ENCODE measurements around the gene CSAD. TPM values are rescaled to one million over a fixed set of nuclear protein-coding genes. Genes with fewer than 3 reads are reported as not detected.

CSAD gene
- total and polyA plus RNA-seq, 2 donors (not counting 1 experiment from before 2014, with no cell fraction given), result 57.0 to 64.6 TPM

DNA sequence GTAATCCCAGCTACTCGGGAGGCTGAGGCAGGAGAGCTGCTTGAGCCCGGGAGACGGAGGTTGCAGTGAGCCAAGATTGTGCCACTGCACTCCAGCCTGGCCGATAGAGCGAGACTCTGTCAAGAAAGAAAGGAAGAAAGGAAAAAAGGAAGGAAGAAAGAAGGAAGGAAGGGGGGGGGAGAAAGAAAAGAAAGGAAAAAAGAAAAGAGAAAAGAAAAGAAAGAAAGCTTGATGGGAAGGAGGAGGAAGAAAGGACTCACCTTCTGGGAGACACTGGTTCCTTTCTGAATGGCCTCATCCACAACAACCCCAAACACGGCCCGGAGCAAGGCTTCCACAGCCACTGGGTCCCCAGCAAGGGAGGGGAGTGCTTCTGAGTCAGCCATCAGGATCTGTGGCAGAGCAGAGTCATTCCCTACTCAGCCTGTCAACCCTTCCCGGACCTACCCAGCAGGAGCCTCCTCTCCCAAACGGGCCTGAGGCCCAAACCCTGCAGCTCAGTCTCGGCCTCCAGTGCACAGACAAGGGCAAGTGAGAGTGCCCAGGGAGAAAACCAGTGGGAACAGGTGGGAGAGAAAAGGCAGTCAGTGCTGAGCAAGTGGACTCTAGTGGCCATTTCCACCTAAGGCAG is 7.5 kb downstream of the CSAD start:
- 98% methylated on average over 7 of the region's 10 CpGs for WGBS (ENCODE audit: insufficient coverage)
- Histone ChIP-seq H4K20me1 (ENCODE audit: control insufficient read depth, insufficient read depth, low read length, poor library complexity, severe bottlenecking) (no peaks in the 10 kb centered on the region), H3K9me3 (ENCODE audit: control extremely low read depth in 1 of 3, control insufficient read depth in 2 of 3, insufficient read depth in 1 of 3, low read length in 2 of 3) (no peaks in the 10 kb centered on the region), H3K79me2 (ENCODE audit: control insufficient read depth, insufficient read depth, low read length) (peaks cover 15% of the 10 kb centered on the region), H3K27ac (ENCODE audit: low read length in 2 of 2) (no peak overlapping the region), H3K36me3 (replicated peaks in 1 of 2; ENCODE audit: control extremely low read depth in 1 of 2, control insufficient read depth in 1 of 2, extremely low read depth in 1 of 2, insufficient read depth in 2 of 2, low read length in 1 of 2) (peaks cover 0 to 3% of the 10 kb centered on the region in 2 experiments), H2AFZ (ENCODE audit: insufficient read depth, low read depth, low read length, poor library complexity, severe bottlenecking) (no peak overlapping the region), H3K4me2 (replicated peaks; ENCODE audit: low read depth, low read length, poor library complexity, severe bottlenecking) (no peak overlapping the region), H3K27me3 (replicated peaks in 1 of 4; ENCODE audit: control extremely low read depth in 1 of 4, control insufficient read depth in 3 of 4, insufficient read depth in 4 of 4, low read length in 3 of 4) (no peaks in the 10 kb centered on the region), H3K4me3 (ENCODE audit: control extremely low read depth in 1 of 5, extremely low read depth in 1 of 5, insufficient read depth in 1 of 5, low read depth in 2 of 5, low read length in 4 of 5) (no peak overlapping the region), H3K9ac (ENCODE audit: low read length) (no peak overlapping the region), H3K4me1 (ENCODE audit: control insufficient read depth in 2 of 2, insufficient read depth in 2 of 2, low read length in 2 of 2) (no peaks in the 10 kb centered on the region)
- H3K27me3 Mint-ChIP-seq, result no peaks in the 10 kb centered on the region
- intact Hi-C loops (cut with micrococcal nuclease), result no loop called here
- ATAC-seq (ENCODE audit: low read depth) (no peak), DNase-seq (no peak)
- ChIA-PET POLR2A (no interaction called here), CTCF (interaction anchor here (2.2 to 2.9 kb wide), 2 partner anchors 13 to 25 kb away, joined by 7 to 12 read pairs; no protein-coding TSS in a partner anchor)
- no peaks in the 10 kb centered on the region for H3K9me3 Mint-ChIP-seq (ENCODE audit: insufficient read depth)
- H3K27ac Mint-ChIP-seq, result no peak overlapping the region
- TF ChIP-seq, protein P1, sequence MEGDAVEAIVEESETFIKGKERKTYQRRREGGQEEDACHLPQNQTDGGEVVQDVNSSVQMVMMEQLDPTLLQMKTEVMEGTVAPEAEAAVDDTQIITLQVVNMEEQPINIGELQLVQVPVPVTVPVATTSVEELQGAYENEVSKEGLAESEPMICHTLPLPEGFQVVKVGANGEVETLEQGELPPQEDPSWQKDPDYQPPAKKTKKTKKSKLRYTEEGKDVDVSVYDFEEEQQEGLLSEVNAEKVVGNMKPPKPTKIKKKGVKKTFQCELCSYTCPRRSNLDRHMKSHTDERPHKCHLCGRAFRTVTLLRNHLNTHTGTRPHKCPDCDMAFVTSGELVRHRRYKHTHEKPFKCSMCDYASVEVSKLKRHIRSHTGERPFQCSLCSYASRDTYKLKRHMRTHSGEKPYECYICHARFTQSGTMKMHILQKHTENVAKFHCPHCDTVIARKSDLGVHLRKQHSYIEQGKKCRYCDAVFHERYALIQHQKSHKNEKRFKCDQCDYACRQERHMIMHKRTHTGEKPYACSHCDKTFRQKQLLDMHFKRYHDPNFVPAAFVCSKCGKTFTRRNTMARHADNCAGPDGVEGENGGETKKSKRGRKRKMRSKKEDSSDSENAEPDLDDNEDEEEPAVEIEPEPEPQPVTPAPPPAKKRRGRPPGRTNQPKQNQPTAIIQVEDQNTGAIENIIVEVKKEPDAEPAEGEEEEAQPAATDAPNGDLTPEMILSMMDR (IDR thresholded peaks at IDR 0.05), result no peak
- TF ChIP-seq EZH2 (IDR thresholded peaks at IDR 0.05; ENCODE audit: borderline replicate concordance, insufficient read depth, low read depth, low read length, poor library complexity, severe bottlenecking), result no peak
- no peak overlapping the region for H3K4me3 Mint-ChIP-seq
- H3K4me1 Mint-ChIP-seq, result no peaks in the 10 kb centered on the region

DNA sequence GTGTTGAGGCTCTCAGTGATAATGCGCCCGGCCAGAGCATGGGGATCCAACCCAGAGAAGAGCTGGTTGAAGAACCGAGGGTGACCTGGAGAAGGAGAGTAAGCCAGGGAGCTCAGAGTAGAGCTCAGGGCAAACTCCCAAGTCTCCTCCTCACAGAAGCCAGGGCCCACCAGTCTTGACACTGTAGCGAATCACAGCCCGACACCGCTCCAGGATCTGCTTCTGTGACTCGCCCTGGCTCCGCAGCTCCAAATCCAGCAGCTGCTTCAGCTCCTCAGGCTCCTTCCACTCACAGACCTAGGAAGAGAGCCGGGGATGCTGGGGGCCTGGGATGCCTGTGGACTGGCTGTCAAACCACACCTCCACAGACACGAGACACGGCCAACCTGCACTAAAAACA is 8.4 kb downstream of the CSAD start:
- no peaks in the 10 kb centered on the region for H3K4me1 Mint-ChIP-seq
- H3K9me3 Mint-ChIP-seq (ENCODE audit: insufficient read depth), result no peaks in the 10 kb centered on the region
- H3K27ac Mint-ChIP-seq, result no peak overlapping the region
- H3K27me3 Mint-ChIP-seq, result no peaks in the 10 kb centered on the region
- intact Hi-C loops (cut with micrococcal nuclease), result no loop called here
- CTCF ChIA-PET, result interaction anchor here (0.6 to 2.2 kb wide), 2 partner anchors 25 to 101 kb away, joined by 3 to 7 read pairs; no protein-coding TSS in a partner anchor
- H3K4me3 Mint-ChIP-seq, result no peak overlapping the region
- 98% methylated on average over 11 of the region's 11 CpGs for WGBS (ENCODE audit: insufficient coverage)
- no peak for DNase-seq
- POLR2A ChIA-PET, result no interaction called here
- H4K20me1 ChIP-seq (ENCODE audit: control insufficient read depth, insufficient read depth, low read length, poor library complexity, severe bottlenecking), result no peaks in the 10 kb centered on the region
- no peak for ATAC-seq (ENCODE audit: low read depth)
- H3K36me3 ChIP-seq (replicated peaks in 1 of 2; ENCODE audit: control extremely low read depth in 1 of 2, control insufficient read depth in 1 of 2, extremely low read depth in 1 of 2, insufficient read depth in 2 of 2, low read length in 1 of 2), result peaks cover 0 to 3% of the 10 kb centered on the region in 2 experiments
- H3K27ac ChIP-seq (ENCODE audit: low read length in 2 of 2), result no peak overlapping the region
- H3K79me2 ChIP-seq (ENCODE audit: control insufficient read depth, insufficient read depth, low read length), result peaks cover 12% of the 10 kb centered on the region
- no peaks in the 10 kb centered on the region for H3K4me1 ChIP-seq (ENCODE audit: control insufficient read depth in 2 of 2, insufficient read depth in 2 of 2, low read length in 2 of 2)
- no peak overlapping the region for H2AFZ ChIP-seq (ENCODE audit: insufficient read depth, low read depth, low read length, poor library complexity, severe bottlenecking)
- no peak overlapping the region for H3K9ac ChIP-seq (ENCODE audit: low read length)
- no peak overlapping the region for H3K4me3 ChIP-seq (ENCODE audit: control extremely low read depth in 1 of 5, extremely low read depth in 1 of 5, insufficient read depth in 1 of 5, low read depth in 2 of 5, low read length in 4 of 5)
- no peaks in the 10 kb centered on the region for H3K9me3 ChIP-seq (ENCODE audit: control extremely low read depth in 1 of 3, control insufficient read depth in 2 of 3, insufficient read depth in 1 of 3, low read length in 2 of 3)
- no peaks in the 10 kb centered on the region for H3K27me3 ChIP-seq (replicated peaks in 1 of 4; ENCODE audit: control extremely low read depth in 1 of 4, control insufficient read depth in 3 of 4, insufficient read depth in 4 of 4, low read length in 3 of 4)
- TF ChIP-seq, protein P1 (IDR thresholded peaks at IDR 0.05), result no peak
- no peak for TF ChIP-seq EZH2 (IDR thresholded peaks at IDR 0.05; ENCODE audit: borderline replicate concordance, insufficient read depth, low read depth, low read length, poor library complexity, severe bottlenecking)
- H3K4me2 ChIP-seq (replicated peaks; ENCODE audit: low read depth, low read length, poor library complexity, severe bottlenecking), result no peak overlapping the region
